ENCODE measurements around the gene TAF4. TPM values are rescaled to one million over a fixed set of nuclear protein-coding genes. Genes with fewer than 3 reads are reported as not detected.

TAF4 gene
- total RNA-seq, 1 donor from 2014 or later, result 166 TPM

DNA sequence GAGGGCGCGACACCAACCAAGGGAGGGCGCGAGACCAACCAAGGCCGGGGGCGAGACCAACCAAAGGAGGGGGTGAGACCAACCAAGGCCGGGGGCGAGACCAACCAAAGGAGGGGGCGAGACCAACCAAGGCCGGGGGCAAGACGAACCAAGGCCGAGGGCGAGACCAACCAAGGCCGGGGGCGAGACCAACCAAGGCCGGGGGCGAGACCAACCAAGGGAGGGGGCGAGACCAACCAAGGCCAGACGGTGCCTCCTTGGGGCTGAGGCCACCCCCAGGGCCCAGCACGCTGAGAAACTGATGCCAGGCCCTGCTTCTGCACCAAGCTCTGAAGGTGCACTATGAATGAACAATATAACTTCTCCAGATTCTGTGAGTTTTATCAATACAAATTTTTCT, 87.2 kb downstream of the TAF4 start:
- no peaks in the 10 kb centered on the region for H3K9me3 ChIP-seq
- DNase-seq (ENCODE audit: low spot score in 2 of 2), result no peak
- H3K4me3 ChIP-seq, result no peak overlapping the region
- H3K27ac ChIP-seq, result no peak overlapping the region
- peaks cover 22 to 64% of the 10 kb centered on the region in 2 donors for H3K36me3 ChIP-seq
- H3K4me1 ChIP-seq, result no peaks in the 10 kb centered on the region
- no peak for TF ChIP-seq CTCF (IDR thresholded peaks at IDR 0.05)
- H3K27me3 ChIP-seq, result no peaks in the 10 kb centered on the region
- intact Hi-C loops (cut with DNase I), result no loop called here

GRCh38 chr20:61977419-61977786, 88.3 kb downstream of the TAF4 start:
- Histone ChIP-seq H3K9me3 (no peaks in the 10 kb centered on the region), H3K4me3 (no peak overlapping the region), H3K36me3 (peaks cover 33 to 68% of the 10 kb centered on the region in 2 donors), H3K4me1 (no peaks in the 10 kb centered on the region), H3K27me3 (no peaks in the 10 kb centered on the region), H3K27ac (no peak overlapping the region)
- TF ChIP-seq CTCF (IDR thresholded peaks at IDR 0.05), result no peak
- DNase-seq (ENCODE audit: low spot score in 2 of 2), result no peak
- intact Hi-C loops (cut with DNase I), result no loop called here

GRCh38 chr20:61976644-61977418, 88.8 kb downstream of the TAF4 start:
- H3K9me3 ChIP-seq, result no peaks in the 10 kb centered on the region
- intact Hi-C loops (cut with DNase I), result no loop called here
- H3K27me3 ChIP-seq, result no peaks in the 10 kb centered on the region
- H3K4me3 ChIP-seq, result no peak overlapping the region
- no peak overlapping the region for H3K27ac ChIP-seq
- DNase-seq (ENCODE audit: low spot score in 2 of 2), result no peak
- peaks cover 34 to 71% of the 10 kb centered on the region in 2 donors for H3K36me3 ChIP-seq
- no peak for TF ChIP-seq CTCF (IDR thresholded peaks at IDR 0.05)
- H3K4me1 ChIP-seq, result no peaks in the 10 kb centered on the region

DNA sequence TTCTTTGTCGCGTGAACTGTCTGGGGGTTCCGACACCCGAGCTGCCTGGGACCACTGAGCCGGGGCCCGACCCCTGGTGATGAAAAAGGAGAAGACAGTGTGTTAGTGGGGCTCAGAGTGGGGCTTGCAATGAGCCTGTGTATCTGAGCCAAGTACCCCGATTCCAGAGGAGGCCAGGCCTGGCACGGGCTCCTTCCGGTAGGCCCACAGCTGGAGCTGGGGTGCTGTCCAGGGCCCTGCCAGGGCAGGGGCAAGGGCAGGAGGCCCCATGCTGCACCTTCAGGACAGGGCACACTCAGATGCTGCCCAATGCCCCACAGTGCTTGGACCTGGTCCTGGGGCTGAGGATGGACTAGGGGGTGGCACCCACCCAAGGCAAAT, 89.4 kb downstream of the TAF4 start:
- no peak for DNase-seq (ENCODE audit: low spot score in 2 of 2)
- Histone ChIP-seq H3K27ac (no peak overlapping the region), H3K9me3 (no peaks in the 10 kb centered on the region), H3K4me3 (no peak overlapping the region), H3K4me1 (no peaks in the 10 kb centered on the region), H3K36me3 (peaks cover 34 to 71% of the 10 kb centered on the region in 2 donors), H3K27me3 (no peaks in the 10 kb centered on the region)
- TF ChIP-seq CTCF (IDR thresholded peaks at IDR 0.05), result no peak
- intact Hi-C loops (cut with DNase I), result no loop called here

- Histone ChIP-seq H3K27ac (no peak overlapping the region), H3K4me1 (no peaks in the 10 kb centered on the region), H3K4me3 (no peak overlapping the region), H3K9me3 (no peaks in the 10 kb centered on the region), H3K36me3 (peaks cover 34 to 68% of the 10 kb centered on the region in 2 donors), H3K27me3 (no peaks in the 10 kb centered on the region)
- intact Hi-C loops (cut with DNase I), result no loop called here
- no peak for TF ChIP-seq CTCF (IDR thresholded peaks at IDR 0.05)
- DNase-seq (ENCODE audit: low spot score in 2 of 2), result no peak
Measured at GRCh38 chr20:61975407-61976129, 90.1 kb downstream of the TAF4 start.

All from ascending aorta (tissue), 2 donors.